HG03280 (cell line): ENCODE results near the gene ICE1.
"Not testable (repeated sequence)": the region's sequence is repeated elsewhere in the genome, so short reads cannot be mapped to it uniquely, and the experiment has no call there.

Source experiments
- ATAC-seq: cut with Tn5 transposase; IDR thresholded peaks from one replicate; pipeline ENCODE4 v1.9.1; 2021; ENCODE audit warnings: mild to moderate bottlenecking, moderate library complexity; ENCODE audit not compliant: unreplicated experiment

Gene ICE1

GRCh38 chr5:5432020-5432707, 9.7 kb downstream of the ICE1 start:
- no peak for ATAC-seq

- no peak for ATAC-seq
Observed at GRCh38 chr5:5436203-5436760, 13.8 kb downstream of the ICE1 start.

- ATAC-seq = no peak
Observed at GRCh38 chr5:5437227-5438172, 15.0 kb downstream of the ICE1 start.

GRCh38 chr5:5451863-5452262, 29.4 kb downstream of the ICE1 start:
- no peak for ATAC-seq

- ATAC-seq = no peak
Observed at GRCh38 chr5:5453131-5453530, 30.7 kb downstream of the ICE1 start.

- no peak for ATAC-seq
Observed at GRCh38 chr5:5454391-5454790, 31.9 kb downstream of the ICE1 start.

- no peak for ATAC-seq
Observed at GRCh38 chr5:5456858-5457257, 34.4 kb downstream of the ICE1 start.

- no peak for ATAC-seq
Observed at GRCh38 chr5:5460311-5460710, 37.8 kb downstream of the ICE1 start.

- no peak for ATAC-seq
Observed at GRCh38 chr5:5461012-5461411, 38.5 kb downstream of the ICE1 start.

- ATAC-seq = no peak
Observed at GRCh38 chr5:5464036-5464715, 41.7 kb downstream of the ICE1 start.

GRCh38 chr5:5466227-5466626, 43.8 kb downstream of the ICE1 start:
- ATAC-seq = no peak

GRCh38 chr5:5467737-5468136, 45.3 kb downstream of the ICE1 start:
- ATAC-seq = no peak

- no peak for ATAC-seq
Observed at GRCh38 chr5:5470933-5471332, 48.5 kb downstream of the ICE1 start.

GRCh38 chr5:5473226-5473625, 50.7 kb downstream of the ICE1 start:
- no peak for ATAC-seq

GRCh38 chr5:5474961-5475360, 52.5 kb downstream of the ICE1 start:
- ATAC-seq = no peak

GRCh38 chr5:5475975-5476374, 53.5 kb downstream of the ICE1 start:
- ATAC-seq = no peak

- not testable (repeated sequence) for ATAC-seq
Observed at GRCh38 chr5:5479578-5479977, 57.1 kb downstream of the ICE1 start.

GRCh38 chr5:5480481-5481111, 58.1 kb downstream of the ICE1 start:
- no peak for ATAC-seq

- no peak for ATAC-seq
Observed at GRCh38 chr5:5481206-5481605, 58.7 kb downstream of the ICE1 start.

GRCh38 chr5:5481633-5482032, 59.2 kb downstream of the ICE1 start:
- no peak for ATAC-seq

- no peak for ATAC-seq
Observed at GRCh38 chr5:5483350-5483749, 60.9 kb downstream of the ICE1 start.
